ENCODE data around the gene BAZ2B.

- no peak for TF ChIP-seq ISL1 (CRISPR knock-in tag; IDR thresholded peaks at IDR 0.05)
- no peak for TF ChIP-seq RARB (CRISPR knock-in tag; IDR thresholded peaks at IDR 0.05)
- no peak for TF ChIP-seq ZFP30 (CRISPR knock-in tag; IDR thresholded peaks at IDR 0.05)
- TF ChIP-seq ZNF8 (CRISPR knock-in tag; IDR thresholded peaks at IDR 0.05), result no peak
- TF ChIP-seq, protein P1, sequence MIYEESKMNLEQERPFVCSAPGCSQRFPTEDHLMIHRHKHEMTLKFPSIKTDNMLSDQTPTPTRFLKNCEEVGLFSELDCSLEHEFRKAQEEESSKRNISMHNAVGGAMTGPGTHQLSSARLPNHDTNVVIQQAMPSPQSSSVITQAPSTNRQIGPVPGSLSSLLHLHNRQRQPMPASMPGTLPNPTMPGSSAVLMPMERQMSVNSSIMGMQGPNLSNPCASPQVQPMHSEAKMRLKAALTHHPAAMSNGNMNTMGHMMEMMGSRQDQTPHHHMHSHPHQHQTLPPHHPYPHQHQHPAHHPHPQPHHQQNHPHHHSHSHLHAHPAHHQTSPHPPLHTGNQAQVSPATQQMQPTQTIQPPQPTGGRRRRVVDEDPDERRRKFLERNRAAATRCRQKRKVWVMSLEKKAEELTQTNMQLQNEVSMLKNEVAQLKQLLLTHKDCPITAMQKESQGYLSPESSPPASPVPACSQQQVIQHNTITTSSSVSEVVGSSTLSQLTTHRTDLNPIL (CRISPR knock-in tag; IDR thresholded peaks at IDR 0.05; ENCODE audit: low read depth), result no peak
- no peak for TF ChIP-seq PATZ1 (CRISPR knock-in tag; IDR thresholded peaks at IDR 0.05; ENCODE audit: borderline replicate concordance)
- TF ChIP-seq SNAI2 (CRISPR knock-in tag; IDR thresholded peaks at IDR 0.05), result no peak
- no peak for TF ChIP-seq ARNTL (CRISPR knock-in tag; IDR thresholded peaks at IDR 0.05; ENCODE audit: borderline replicate concordance, low read depth)
- TF ChIP-seq BACH2 (CRISPR knock-in tag; IDR thresholded peaks at IDR 0.05; ENCODE audit: borderline replicate concordance), result no peak
- TF ChIP-seq TOX (CRISPR knock-in tag; IDR thresholded peaks at IDR 0.05; ENCODE audit: borderline replicate concordance), result no peak
- no peak for TF ChIP-seq ZFP3 (CRISPR knock-in tag; IDR thresholded peaks at IDR 0.05)
- no peak for TF ChIP-seq PPARA (CRISPR knock-in tag; IDR thresholded peaks at IDR 0.05; ENCODE audit: borderline replicate concordance)
Observed at GRCh38 chr2:159362094-159362493, 254.3 kb downstream of the BAZ2B start.

All from SK-N-SH treated with all-trans-retinoic acid at 6 μM for 48 hours (cell line).